Ramos (cell line): ENCODE data around the gene MAGEB1.

Source experiments
- in situ Hi-C: fragments of 300-500 bp; cut with MboI; formaldehyde crosslinking; loops from one replicate; pipeline ENCODE4 v1.14.3; 2022; ENCODE audit warnings: low sequenced_read_pairs; ENCODE audit not compliant: unreplicated experiment

Gene MAGEB1

GRCh38 chrX:30283456-30284200 lies 36.7 kb downstream of the MAGEB1 start:
- in situ Hi-C loops = no loop called here

GRCh38 chrX:30296408-30297254 lies 49.7 kb downstream of the MAGEB1 start:
- in situ Hi-C loops = no loop called here

GRCh38 chrX:30301208-30301607 lies 54.3 kb downstream of the MAGEB1 start:
- in situ Hi-C loops = no loop called here
